Measurements from ENCODE around the gene CA5A.
"Not testable (repeated sequence)": the region's sequence is repeated elsewhere in the genome, so short reads cannot be mapped to it uniquely, and the experiment has no call there.

CA5A gene

DNA sequence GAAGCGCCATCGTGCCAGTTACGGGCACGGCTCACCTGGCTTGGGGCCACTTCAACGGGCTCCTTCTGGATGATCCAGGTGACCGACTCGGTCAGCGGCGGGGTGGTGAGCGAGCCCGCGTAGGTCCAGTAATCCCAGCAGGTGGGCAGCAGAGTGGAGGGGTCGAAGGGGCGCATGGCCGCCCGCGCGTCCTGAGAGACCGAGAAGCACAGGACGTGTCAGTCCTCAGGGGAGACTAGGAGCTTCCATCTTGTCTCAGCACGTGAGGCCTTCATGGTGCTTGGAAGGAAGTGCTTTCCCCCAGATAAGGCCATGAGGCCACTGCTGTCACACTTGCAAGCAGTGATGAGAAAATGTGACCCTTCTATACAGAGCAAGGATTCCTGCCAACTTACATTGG, 44.6 kb downstream of the CA5A start:
- DNase-seq, result no peak

DNA sequence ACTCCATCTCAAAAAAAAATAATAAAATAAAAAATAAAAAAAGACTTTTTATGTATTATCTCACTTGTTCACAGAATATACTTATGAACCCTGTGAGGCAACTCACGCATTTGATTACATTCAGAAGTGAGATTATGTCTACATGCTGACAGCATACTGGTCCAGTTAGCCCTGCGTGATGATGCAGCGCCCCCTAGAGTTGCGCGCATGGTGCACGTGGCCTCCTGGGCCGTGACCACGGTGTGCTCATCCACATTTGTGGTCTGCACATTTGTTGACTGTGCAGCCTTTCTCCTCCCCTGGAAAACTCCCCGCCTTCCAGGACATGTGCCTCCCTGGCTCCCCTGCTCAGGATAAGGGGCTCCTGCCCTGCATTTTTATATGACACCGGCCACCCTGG, 46.6 kb downstream of the CA5A start:
- DNase-seq, result not testable (repeated sequence)

DNA sequence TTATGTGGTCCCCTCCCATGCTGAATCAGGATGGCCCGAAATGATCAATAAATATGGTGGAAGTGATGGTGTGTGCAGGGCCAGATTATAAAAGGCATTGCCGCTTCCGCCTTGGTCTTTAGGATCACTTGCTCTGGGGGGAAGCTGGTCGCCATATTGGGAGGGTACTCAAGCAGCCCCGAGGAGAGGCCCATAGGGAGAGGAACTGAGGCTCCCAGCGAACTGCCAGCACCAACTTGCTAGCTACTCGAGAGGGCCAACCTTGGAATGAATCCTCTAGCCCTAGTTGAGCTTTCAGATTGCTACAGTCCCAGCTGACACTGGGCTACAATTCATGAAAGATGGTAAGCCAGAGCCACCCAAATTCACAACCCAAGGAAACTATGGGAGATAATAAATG, 48.0 kb downstream of the CA5A start:
- DNase-seq, result not testable (repeated sequence)

DNA sequence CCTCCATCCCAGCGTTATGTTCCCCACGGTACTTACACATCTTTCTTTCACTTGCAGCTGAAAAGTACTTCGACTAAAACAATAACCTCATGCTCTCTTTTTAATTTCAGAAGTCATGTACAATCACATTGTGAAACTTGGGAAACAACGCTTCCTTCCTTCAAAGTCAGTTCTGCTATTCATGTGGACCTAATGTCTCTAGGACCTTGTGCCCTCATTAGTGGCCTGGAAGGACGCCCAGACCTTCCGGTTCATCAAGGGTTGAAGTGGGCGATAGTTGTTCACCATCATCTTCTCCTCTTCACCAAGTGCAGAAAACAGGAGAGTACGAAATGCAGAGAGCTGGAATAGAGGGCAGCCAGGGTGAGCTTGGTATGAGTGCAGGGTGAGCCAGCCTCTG, 48.4 kb downstream of the CA5A start:
- DNase-seq, result not testable (repeated sequence)

DNA sequence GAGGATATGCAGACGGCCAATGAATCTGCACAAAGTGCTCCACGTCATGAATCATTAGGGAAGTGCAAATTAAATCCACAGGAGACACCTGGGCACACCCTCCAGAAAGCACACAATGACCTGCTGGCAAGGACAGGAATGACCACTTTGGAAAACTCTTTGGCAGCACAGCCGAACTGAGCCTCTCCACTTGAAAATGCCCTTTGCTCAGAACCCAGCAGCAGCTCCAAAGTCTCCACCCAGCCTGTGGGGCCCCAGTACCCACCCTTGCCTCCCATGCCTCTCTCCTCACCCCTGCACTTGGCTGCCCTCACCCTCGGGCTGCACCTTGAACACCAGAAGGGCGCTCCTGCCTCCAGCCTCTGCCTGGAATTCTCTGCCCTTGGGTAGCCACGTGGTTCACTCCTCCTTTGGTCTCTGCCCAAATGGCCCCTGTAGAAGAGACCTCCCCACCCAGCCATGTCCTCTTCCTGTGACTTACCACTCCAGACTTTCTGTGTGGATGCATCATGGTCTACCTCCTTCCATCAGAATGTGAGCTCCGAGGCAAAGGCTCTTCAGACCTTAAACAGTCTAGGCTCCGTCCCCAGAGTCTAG, 50.9 kb downstream of the CA5A start:
- DNase-seq, result not testable (repeated sequence)

DNA sequence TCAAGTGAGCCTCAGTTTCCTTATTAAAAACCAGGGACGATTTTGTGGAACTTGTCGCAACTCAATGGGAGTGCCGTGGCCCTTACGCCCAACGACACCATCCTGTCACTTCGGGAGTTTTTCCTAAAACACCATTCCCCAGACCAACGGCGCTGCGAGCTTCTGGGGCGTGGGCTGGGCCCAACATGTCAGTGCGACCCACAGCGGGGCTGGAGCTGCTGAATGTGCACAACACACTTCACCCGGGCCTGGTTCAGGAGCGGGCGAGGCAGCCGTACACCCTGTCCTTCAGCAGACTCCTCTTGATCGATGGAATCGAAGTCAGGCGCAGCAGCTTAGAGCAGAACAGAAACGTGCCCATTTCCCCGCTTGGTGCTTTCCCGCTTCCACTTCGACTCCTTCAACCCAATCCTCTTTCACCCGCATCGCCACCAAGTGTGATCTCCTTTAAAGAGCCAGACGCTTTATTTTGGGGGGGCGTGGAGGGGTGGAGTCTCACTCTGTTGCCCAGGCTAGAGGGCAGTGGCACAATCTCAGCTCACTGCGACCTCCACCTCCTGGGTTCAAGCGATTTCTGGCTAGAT, 53.8 kb downstream of the CA5A start:
- no peak for DNase-seq

DNA sequence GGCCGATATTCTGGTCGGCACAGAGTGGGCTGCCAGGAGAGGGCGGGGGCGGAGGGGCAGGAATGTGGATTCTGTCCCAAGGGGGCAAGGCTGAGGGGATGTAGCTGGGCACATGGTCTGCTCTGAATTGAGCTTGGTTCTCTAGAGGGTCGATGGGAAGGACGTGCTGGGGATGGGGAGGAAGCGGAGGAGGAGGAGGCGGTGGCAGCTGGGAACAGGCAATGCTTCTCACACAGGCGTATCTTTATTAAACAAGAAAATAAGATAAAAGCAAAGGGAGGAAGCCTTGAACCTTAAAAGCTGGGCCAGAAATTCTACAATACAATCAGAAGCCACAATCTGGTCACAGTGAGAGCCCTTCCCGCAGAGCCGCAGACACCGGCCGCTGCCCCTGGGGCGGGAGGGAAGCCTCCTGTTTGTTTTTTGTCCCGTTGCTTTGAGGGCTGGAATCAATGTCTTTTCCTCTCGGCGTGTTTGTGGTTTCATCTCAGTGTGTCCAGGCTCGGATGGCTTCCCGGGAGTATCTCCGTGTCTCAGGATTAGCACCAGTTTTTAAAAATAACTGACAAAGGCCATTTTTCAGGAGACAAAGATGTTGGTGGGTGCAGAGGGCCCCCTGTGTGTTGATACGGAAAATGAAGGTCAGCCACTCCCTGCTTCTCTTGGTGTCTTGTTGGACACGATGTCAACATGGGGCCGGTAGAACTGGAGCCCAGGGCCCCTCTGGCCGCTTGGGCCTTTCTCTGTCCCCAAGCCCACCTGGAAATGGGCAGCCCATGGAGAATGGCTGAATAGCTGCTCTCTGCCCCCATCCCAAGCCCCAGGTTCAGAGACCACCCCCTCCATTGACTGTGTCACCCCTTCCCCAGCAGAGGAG, 54.8 kb downstream of the CA5A start:
- no peak for DNase-seq

DNA sequence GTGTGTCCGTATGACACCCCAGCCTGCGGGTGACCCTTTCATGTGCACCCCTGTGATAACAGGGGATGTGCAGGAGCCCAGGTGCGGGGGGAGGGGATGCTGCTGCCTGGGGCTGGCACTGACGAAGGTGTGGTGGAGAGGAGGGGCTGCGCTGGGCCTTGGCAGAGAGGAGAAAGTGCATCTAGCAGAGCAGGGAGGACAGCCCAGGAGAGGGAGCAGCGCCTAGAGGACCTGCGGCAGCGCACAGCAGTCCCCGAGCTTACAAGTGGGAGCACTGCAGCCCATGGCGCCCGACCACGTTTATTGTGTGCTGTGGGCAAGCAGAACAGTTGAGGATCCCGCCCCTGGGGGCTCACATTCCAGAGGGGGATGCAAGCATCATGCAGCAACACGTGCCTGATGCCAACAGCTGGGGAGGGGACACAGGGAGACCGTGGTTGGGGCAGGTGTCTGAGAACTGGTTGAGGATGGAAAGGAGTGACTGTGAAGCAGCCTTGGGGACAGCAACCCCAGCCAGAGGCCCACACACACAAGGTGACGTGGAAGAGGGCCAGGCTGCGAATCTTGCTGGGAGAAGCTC, 56.1 kb downstream of the CA5A start:
- DNase-seq, result no peak

DNA sequence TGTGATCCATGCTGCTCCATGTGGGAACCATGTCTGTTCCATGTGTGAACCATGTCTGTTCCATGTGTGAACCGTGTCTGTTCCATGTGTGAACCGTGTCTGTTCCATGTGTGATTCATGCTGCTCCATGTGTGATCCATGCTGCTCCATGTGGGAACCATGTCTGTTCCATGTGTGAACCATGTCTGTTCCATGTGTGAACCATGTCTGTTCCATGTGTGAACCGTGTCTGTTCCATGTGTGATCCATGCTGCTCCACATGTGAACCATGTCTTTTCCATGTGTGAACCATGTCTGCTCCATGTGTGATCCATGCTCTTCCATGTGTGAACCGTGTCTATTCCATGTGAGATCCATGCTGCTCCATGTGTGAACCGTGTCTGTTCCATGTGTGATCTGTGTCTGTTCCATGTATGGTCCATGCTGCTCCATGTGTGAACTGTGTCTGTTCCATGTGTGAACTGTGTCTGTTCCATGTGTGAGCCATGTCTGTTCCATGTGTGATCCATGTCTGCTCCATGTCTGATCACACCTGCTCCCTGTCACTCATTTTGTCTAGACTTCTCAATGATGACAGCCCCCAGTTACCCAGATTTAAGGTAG, 56.8 kb downstream of the CA5A start:
- DNase-seq, result not testable (repeated sequence)

DNA sequence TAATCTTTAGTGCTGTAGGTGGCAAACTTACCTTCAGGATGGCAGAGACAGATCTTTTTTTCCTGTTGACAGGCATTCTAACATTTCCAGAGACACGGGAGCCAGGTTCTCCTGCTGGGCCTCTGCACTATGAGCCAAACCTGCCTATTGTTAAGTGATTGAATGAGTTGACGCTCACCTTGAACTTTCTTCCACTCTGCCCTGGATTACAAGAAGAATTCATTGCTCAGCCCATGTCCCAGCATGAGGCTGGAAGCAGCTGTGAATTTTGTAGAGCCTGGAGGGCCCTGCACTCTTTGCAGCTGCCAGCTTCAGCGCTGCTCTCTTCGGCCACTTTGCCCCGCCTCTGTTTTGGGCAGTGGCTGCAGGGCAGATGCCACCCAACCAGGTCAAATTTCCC, 57.6 kb downstream of the CA5A start:
- no peak for DNase-seq

DNA sequence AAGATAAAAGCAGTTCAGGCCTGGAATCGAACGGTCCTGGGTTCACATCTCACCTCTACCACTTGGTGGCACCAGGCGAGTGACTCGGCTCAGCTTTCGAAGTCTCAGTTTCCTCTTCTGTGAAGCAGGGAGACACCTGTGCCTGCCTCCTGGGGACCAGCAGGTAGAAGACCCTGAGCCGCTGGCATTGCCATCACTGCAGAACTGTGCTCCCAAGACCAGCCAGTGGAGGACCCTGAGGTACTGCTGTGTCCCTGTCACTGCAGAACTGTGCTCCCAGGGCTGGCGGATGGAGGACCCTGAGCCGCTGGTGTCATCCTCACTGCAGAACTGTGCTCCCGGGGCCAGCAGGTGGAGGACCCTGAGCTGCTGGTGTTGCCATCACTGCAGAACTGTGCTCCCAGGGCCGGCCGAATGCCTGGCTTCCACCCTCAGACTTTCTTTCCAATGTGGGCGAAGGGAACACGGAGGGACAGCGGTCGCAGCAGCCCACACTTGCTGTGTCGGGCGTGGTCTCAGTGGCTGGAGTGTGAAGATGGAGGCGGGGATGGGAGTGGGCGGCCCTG, 58.3 kb downstream of the CA5A start:
- peak; percentile 39 for DNase-seq

DNA sequence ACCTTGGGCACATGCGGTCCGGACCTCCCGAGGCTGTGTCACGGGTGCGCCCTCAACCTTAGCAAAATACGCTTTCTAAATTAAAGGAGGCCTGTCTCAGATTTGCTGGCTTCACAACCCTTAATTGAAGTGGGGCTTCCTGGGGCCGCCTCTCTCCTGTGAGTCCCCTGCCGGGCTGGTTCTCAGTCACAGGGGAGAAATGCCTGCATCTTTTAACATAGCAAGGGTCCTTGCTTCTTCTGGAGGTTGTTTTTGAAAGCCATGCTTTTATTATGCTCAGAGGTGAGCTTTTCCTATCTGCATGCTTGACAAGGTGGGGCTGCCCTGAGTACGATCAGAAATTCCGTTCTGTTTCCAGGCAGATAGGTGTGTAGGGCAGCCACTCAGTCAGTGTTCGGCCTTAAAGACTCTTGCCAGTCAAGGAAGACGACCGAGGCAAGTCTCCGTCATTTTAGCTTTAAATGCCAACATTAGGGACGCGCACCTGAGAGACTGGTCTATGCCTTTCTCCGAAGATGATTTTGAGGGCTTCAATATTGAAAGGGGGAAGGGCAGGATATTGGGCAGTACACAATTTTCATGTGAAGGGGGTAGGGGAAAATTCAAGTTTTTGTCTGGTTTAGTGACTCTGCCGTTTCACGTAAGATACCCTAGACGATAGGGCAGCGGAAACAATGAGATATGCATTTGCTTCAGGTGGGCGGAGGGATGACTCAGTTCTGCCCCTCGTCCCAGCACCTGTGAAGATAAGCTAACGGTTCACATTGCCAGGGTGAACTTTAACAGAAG, 61.5 kb downstream of the CA5A start:
- peak; percentile 74 for DNase-seq

DNA sequence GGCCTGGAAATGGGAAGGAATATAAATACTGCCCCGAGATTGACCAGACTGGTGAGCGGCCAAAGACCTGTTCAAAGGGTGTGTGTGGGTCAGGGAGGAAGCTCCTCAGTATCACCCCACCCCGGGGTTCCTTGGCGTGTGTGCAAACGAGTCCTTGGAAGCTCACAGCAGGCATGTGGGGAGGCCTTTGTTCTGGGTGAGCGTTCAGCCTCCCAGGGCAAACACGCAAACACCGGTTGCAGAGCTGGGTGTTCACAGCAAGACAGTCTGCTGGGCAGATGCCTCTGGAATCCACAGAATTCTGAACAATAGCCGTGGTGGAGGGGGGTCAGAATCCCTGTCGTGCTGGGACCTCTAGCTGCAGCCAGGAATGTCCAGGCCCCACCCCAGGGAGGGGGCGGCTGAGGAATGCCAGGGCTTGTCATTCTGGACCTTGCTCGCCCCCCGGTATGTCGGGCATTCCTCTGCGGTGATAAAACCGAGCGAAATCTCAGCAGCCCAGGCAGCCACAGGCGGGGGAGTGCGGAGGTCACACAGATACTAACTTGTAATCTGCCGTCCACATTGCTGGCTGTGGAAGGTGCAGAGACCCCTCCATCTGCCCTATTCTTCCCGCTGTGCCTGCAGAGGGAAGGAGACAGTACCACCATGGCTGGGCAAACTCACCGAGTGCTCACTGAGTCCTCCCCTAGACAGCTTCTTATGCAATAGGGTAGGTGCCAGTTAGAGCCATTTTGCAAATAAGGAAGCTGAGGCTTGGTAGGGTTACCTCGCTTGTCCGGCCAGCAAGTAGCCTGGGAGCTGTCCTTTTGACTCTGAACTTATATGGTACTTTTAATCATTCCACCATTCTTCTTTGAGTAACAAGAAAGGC, 65.7 kb downstream of the CA5A start:
- not testable (repeated sequence) for DNase-seq

DNA sequence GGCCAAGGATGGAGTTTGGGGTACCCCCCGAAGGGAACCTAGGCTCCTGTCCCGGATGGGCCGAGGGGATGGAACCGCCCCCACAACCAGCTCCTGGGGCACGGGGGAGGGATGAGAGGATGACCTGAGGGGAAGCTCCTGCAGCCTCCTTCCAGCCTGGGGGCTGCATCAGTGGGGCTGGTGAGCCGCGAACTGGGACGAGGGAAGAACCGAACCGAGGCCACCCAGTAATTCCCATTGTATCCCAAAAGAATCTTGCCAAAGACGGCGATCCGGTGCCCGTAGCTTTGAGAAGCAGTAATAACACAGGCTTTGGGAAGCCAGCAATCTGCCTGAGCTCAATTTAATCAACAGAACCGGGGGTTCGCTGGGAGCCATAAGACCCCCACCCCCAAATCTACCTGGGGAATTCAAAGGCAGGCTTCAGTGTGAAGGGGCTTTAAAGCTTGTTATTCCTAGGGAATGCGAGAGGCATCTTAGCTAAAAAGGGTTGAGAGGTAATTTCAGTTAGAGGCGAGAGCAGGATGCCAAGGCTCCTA, 66.4 kb downstream of the CA5A start:
- DNase-seq, result not testable (repeated sequence)

DNA sequence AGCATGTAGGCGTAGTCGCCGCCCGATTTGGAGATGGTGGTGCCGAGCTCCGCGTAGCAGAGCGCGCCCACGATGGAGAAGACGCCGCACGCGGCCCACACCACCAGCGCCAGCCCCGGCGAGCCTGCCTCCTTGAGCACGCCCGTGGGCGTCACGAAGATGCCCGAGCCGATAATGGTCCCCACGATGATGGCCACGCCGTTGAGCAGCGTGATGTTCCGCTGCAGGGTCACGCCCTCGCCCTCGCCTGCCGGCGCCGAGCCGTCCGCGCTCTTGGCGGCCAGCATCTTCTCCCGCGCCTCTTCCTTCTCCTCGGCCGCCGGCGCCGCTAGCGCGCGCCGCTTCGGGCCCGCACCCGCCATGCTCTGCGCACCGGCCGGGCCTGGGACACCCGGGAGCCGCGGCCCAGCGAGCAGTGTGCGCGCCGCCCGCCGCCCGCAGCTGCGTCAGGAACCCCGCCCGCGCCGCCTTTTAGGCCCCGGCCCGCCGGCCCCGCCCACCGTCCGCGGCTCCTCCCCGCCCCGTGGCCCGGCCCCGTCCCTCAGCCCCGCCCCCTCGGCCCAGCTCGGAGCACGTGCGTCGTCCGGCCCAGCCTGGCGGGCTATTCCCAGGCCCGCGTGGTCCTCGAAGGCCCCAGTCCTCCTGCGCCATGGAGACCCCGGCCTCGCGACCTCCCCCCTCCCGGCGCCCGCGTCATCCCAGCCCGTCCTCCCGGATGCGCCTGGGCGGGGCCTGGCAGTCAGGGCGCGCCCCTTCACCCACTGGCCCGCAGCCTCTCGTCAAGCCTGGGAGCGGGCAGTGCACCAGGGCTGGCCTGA, 67.1 kb downstream of the CA5A start, which contains the start of gene SLC7A5:
Gene SLC7A5, minus strand, starts transcription at position 447 of the 818 bp plus-strand sequence. Its CDS starts 85 bp downstream, at position 362.
- peak; percentile 94 for DNase-seq

DNA sequence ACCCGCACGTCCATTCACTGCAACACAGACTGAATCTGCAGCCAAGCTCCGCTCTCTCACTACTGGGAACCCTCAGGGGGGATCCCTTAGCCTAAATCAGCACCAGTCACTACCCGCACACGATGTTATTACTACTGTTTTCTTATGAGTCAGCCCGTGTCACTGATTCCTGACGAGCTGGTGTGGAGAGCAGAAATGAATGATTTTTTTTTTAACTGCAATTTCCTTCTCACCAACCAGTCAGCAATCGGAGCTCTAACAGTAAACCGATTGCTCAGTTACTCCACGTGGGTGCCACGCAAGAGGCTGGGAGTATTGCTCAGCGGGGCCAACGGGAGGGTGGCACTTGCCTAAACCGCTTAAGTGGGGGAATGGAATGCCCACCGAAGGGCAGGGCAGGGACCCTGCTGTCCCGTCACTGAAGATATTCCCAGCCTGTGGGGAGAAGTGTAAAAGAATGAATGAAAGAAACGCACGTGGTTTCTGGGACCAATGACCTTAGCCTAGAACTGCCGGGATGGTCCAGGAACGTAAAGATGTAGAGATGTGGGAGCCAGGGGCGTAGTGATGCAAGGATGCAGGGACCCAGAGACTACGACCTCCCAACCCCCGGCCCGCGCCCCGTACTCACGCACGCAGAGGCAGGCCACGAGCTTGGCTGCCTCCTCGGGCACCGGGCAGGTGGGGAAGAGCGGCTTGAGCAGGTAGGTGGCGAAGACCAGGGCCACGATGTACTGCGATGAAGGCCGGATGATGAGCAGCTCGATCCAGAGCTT, 67.9 kb downstream of the CA5A start:
- peak; percentile 61 for DNase-seq

DNA sequence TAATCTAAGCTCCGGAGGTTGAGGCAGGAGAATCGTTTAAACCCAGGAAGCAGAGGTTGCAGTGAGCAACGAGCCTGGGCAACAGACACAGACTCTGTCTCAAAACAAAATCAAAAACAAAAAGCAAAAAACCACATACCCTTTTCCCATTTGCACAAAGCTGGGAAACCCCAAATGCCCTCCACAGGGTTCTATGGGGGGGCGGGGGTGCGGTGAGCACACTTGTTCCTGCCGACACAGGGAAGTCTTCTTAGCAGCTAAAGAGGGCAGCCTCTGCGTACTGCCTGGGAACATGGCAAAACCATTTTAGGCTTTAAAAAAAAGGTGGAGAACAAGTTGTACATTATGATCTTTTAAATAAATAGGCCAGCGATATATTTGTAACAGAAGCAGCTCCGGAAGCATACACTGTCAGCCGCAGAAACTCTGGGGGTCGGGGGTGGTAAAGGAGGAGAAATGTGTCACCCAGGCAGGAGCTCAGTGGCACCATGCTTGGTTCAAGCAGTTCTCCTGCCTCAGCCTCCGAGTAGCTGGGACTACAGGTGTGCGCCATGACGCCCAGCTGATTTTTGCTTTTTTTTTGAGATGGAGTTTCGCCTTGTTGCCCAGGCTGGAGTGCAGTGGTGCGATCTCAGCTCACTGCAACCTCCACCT, 70.3 kb downstream of the CA5A start:
- peak; percentile 38 for DNase-seq

DNA sequence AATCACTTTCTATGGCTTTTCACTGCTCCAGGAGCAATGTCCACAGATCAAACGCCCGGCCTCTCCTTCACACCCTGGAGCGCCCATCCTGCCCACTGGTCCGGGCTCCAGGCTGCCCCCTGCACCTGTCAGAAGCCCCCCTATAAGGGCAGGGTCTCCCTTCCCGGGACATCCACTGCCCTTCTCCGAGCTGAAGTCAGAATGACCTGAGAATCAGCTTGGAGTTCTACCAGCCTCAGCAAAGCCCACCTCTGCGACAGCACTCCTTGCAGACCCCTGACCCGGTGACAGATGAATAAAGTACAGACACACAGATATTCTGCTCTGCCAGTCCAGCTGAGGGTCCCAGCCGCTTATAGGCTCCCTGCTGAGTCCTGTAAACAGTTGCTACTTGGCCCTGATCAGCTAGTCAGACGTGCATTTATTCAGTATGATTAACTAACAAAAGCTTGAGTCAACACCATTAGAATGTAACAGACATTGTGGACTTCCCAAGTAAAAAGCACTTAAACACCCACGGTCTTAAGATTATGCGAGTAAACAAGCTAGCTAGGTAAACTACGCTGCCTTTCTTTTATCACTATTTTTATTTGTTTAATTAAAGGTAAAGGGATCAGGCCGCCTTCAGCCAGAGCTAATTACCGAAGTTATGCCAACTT, 71.9 kb downstream of the CA5A start:
- DNase-seq, result no peak
